ACHN (cell line): ENCODE results near the gene HDDC3.

ENCODE experiments used
- DNase-seq: peaks from one replicate; pipeline ENCODE4 v3.0.0-alpha.2; 2015
- in situ Hi-C: cut with HindIII; loops from 2 replicates; pipeline ENCODE4 v1.10.0; 2017; ENCODE audit warnings: low sequenced_read_pairs, low pct_ligation_motif_present, low pct_unique_long_range_greater_than_20kb

HDDC3 gene

GRCh38 chr15:90955624-90956273 lies 23.4 kb upstream of the HDDC3 start:
- no peak for DNase-seq
- in situ Hi-C loops = no loop called here

GRCh38 chr15:90954712-90955623 lies 22.6 kb upstream of the HDDC3 start, which contains the start of gene RCCD1:
Gene RCCD1, plus strand, starts transcription at chr15:90954884. Its CDS starts 1,851 bp downstream, at chr15:90956735.
- peak; percentile 94 for DNase-seq
- in situ Hi-C loops = no loop called here

- no peak for DNase-seq
- in situ Hi-C loops = no loop called here
Observed at GRCh38 chr15:90953947-90954711, 21.8 kb upstream of the HDDC3 start.

GRCh38 chr15:90952901-90953677 lies 20.7 kb upstream of the HDDC3 start:
- DNase-seq = no peak
- in situ Hi-C loops = no loop called here

- no peak for DNase-seq
- in situ Hi-C loops = no loop called here
Observed at GRCh38 chr15:90950676-90951075, 18.3 kb upstream of the HDDC3 start.

GRCh38 chr15:90949979-90950675 lies 17.8 kb upstream of the HDDC3 start:
- no peak for DNase-seq
- in situ Hi-C loops = no loop called here

GRCh38 chr15:90948506-90948905 lies 16.2 kb upstream of the HDDC3 start:
- in situ Hi-C loops = no loop called here
- no peak for DNase-seq

- in situ Hi-C loops = no loop called here
Observed at GRCh38 chr15:90947577-90948357, 15.4 kb upstream of the HDDC3 start.

GRCh38 chr15:90946941-90947576 lies 14.7 kb upstream of the HDDC3 start:
- in situ Hi-C loops = no loop called here

More at GRCh38 chr15:90947577-90948357, 15.4 kb upstream of the HDDC3 start:
- no peak for DNase-seq

GRCh38 chr15:90946538-90946937 lies 14.2 kb upstream of the HDDC3 start:
- DNase-seq = no peak
- in situ Hi-C loops = no loop called here

More at GRCh38 chr15:90946941-90947576, 14.7 kb upstream of the HDDC3 start:
- no peak for DNase-seq

GRCh38 chr15:90945091-90945490 lies 12.7 kb upstream of the HDDC3 start:
- DNase-seq = no peak
- in situ Hi-C loops = no loop called here

- in situ Hi-C loops = no loop called here
- no peak for DNase-seq
Observed at GRCh38 chr15:90942354-90943120, 10.2 kb upstream of the HDDC3 start.

- in situ Hi-C loops = no loop called here
- DNase-seq = no peak
Observed at GRCh38 chr15:90941038-90941437, 8.7 kb upstream of the HDDC3 start.

GRCh38 chr15:90939756-90940155 lies 7.4 kb upstream of the HDDC3 start:
- in situ Hi-C loops = no loop called here
- no peak for DNase-seq

GRCh38 chr15:90938261-90938660 lies 5.9 kb upstream of the HDDC3 start:
- DNase-seq = no peak
- in situ Hi-C loops = no loop called here

- no peak for DNase-seq
- in situ Hi-C loops = no loop called here
Observed at GRCh38 chr15:90936823-90937222, 4.5 kb upstream of the HDDC3 start.
